Tibial nerve (tissue), 3 donors: Measurements from ENCODE around the gene APBA1.

Source experiments
- POLR2A ChIP-seq, 2 donors: fragments of 450-650 bp; IDR thresholded peaks; one replicate each; pipeline ENCODE4 v1.6.1; 2017; ENCODE audit warnings: antibody characterized with exemption in 2 of 2, mild to moderate bottlenecking in 2 of 2, moderate library complexity in 2 of 2
- TF ChIP-seq, protein P1 (sequence below), 5 experiments: fragments of 200-600 bp in 3 of 5; fragments of 450-650 bp in 2 of 5; sonication (generic) in 3 of 5; IDR thresholded peaks; one replicate each; pipeline ENCODE4 v1.5.1; 2016 to 2019; ENCODE audit warnings: antibody characterized with exemption in 5 of 5, mild to moderate bottlenecking in 3 of 5, moderate library complexity in 2 of 5

DNA sequence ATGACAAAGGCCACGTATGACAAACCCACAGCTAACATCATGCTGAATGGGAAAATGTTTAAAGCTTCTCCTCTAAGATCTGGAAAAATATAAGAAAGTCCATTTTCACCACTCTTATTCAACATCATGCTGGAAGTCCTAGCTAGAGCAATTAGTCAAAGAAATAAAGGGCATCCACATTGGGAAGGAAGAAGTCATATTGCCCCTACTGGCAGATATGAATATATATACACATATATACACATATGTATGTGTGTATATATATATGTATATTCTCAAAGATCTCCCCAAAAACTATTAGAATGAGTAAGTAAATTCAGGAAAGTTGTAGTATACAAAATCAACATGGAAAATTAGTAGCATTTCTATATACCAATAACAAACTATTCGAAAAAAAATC, 17.1 kb downstream of the APBA1 start:
- TF ChIP-seq, protein P1, sequence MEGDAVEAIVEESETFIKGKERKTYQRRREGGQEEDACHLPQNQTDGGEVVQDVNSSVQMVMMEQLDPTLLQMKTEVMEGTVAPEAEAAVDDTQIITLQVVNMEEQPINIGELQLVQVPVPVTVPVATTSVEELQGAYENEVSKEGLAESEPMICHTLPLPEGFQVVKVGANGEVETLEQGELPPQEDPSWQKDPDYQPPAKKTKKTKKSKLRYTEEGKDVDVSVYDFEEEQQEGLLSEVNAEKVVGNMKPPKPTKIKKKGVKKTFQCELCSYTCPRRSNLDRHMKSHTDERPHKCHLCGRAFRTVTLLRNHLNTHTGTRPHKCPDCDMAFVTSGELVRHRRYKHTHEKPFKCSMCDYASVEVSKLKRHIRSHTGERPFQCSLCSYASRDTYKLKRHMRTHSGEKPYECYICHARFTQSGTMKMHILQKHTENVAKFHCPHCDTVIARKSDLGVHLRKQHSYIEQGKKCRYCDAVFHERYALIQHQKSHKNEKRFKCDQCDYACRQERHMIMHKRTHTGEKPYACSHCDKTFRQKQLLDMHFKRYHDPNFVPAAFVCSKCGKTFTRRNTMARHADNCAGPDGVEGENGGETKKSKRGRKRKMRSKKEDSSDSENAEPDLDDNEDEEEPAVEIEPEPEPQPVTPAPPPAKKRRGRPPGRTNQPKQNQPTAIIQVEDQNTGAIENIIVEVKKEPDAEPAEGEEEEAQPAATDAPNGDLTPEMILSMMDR (IDR thresholded peaks at IDR 0.05): no peak
- no peak for TF ChIP-seq POLR2A (IDR thresholded peaks at IDR 0.05)
